CD4-positive, alpha-beta memory T cell (primary cell): ENCODE results near the gene APOL4. TPM values are rescaled to one million over a fixed set of nuclear protein-coding genes. Genes with fewer than 3 reads are reported as not detected.

ENCODE experiments used
- CTCF ChIA-PET: fragments of 350-600 bp; sonication (Branson Sonifier 250); formaldehyde crosslinking; loops from one replicate; lab custom pipeline; 2021; ENCODE audit warnings: inconsistent platforms; ENCODE audit not compliant: partially characterized antibody; lab: Charles Lee
- POLR2A ChIA-PET: fragments of 350-600 bp; sonication (Branson Sonifier 250); formaldehyde crosslinking; loops from one replicate; lab custom pipeline; 2021; ENCODE audit not compliant: partially characterized antibody; lab: Charles Lee
- DNase-seq, 5 donors: peaks; one replicate each; pipeline versions ENCODE4 v3.0.0 to v3.0.0-alpha.2; 2020 to 2022; ENCODE audit warnings: mixed read lengths in 1 of 5
- H3K27ac ChIP-seq: one replicate; pipeline ENCODE4 v1.7.0; 2013; ENCODE audit warnings: low read depth, low read length
- H3K27me3 ChIP-seq: 2 replicates; pipeline ENCODE4 v1.7.0; 2013; ENCODE audit warnings: mild to moderate bottlenecking, low read length, moderate library complexity; ENCODE audit not compliant: insufficient read depth
- H3K36me3 ChIP-seq: 2 replicates; pipeline ENCODE4 v1.7.0; 2013; ENCODE audit warnings: mild to moderate bottlenecking, low read length, moderate library complexity; ENCODE audit not compliant: insufficient read depth
- H3K4me1 ChIP-seq: 2 replicates; pipeline ENCODE4 v1.7.0; 2013; ENCODE audit warnings: mild to moderate bottlenecking, low read length, moderate library complexity; ENCODE audit not compliant: insufficient read depth
- H3K4me3 ChIP-seq, 2 donors: one replicate each; pipeline ENCODE4 v1.7.0; 2013; ENCODE audit warnings: low read length in 2 of 2, mild to moderate bottlenecking in 1 of 2
- H3K9me3 ChIP-seq, 2 donors: one replicate each; pipeline ENCODE4 v1.7.0; 2013; ENCODE audit warnings: low read length in 2 of 2, control low read depth in 1 of 2; ENCODE audit not compliant: control insufficient read depth in 1 of 2
- H3K27ac Mint-ChIP-seq, 7 donors: one replicate each; pipeline ENCODE4 v1.8.0; 2020 to 2021; ENCODE audit warnings: mixed read lengths in 7 of 7, mild to moderate bottlenecking in 6 of 7, inconsistent platforms in 3 of 7, moderate library complexity in 3 of 7
- H3K27me3 Mint-ChIP-seq, 2 donors: one replicate each; pipeline ENCODE4 v1.8.0; 2020 to 2021; ENCODE audit warnings: mixed read lengths in 2 of 2
- H3K36me3 Mint-ChIP-seq, 2 donors: one replicate each; pipeline ENCODE4 v1.8.0; 2020 to 2021; ENCODE audit warnings: mixed read lengths in 2 of 2, inconsistent platforms in 1 of 2, mild to moderate bottlenecking in 1 of 2
- H3K4me1 Mint-ChIP-seq, 4 donors: one replicate each; pipeline ENCODE4 v1.8.0; 2020 to 2021; ENCODE audit warnings: mixed read lengths in 4 of 4, mild to moderate bottlenecking in 1 of 4
- H3K4me3 Mint-ChIP-seq, 8 donors: one replicate each; pipeline ENCODE4 v1.8.0; 2020 to 2021; ENCODE audit warnings: mixed read lengths in 8 of 8, mild to moderate bottlenecking in 7 of 8, moderate library complexity in 6 of 8, inconsistent platforms in 3 of 8
- H3K9me3 Mint-ChIP-seq, 8 donors: one replicate each; pipeline ENCODE4 v1.8.0; 2020 to 2021; ENCODE audit warnings: mixed read lengths in 8 of 8, mild to moderate bottlenecking in 5 of 8, inconsistent platforms in 3 of 8, moderate library complexity in 1 of 8
- intact Hi-C: fragments of 100-400 bp; cut with micrococcal nuclease; formaldehyde crosslinking; loops from one replicate; pipeline ENCODE4 v1.15.1; 2023
- polyA plus RNA-seq, 2 donors: library from polyadenylated mRNA; unstranded; fragments of 300-500 nt; fragmentation: Illumina TruSeq; gene quantifications; one replicate each; pipeline ENCODE4 v1.2.3, GENCODE V29; 2021
- total RNA-seq, 2 experiments: library from RNA; stranded (reverse); gene quantifications; one replicate each; pipeline ENCODE4 v1.2.3, GENCODE V29; 2021

Gene APOL4
- total and polyA plus RNA-seq, 4 experiments from 2014 or later = not detected

- POLR2A ChIA-PET = interaction anchor here (0.7 to 8.2 kb wide), 10 partner anchors 9 to 512 kb away, joined by 3 to 39 read pairs (median 4); partner anchors contain the start of genes APOL6, FOXRED2 and RBFOX2
- H3K4me1 Mint-ChIP-seq = peaks cover 60 to 97% (median 78%) of the 10 kb centered on the region in 4 donors
- H3K4me3 Mint-ChIP-seq = peak within 1 kb of the TSS; percentile 90 to 99 (median 98)
- no peaks in the 10 kb centered on the region for H3K27me3 Mint-ChIP-seq
- H3K27ac Mint-ChIP-seq = peak within 1 kb of the TSS; percentile 92 to 99 (median 98)
- Histone ChIP-seq H3K9me3 (no peaks in the 10 kb centered on the region), H3K36me3 (peaks cover 3% of the 10 kb centered on the region), H3K4me1 (peaks cover 64% of the 10 kb centered on the region), H3K27me3 (no peaks in the 10 kb centered on the region), H3K4me3 (peak within 1 kb of the TSS; percentile 71 to 99), H3K27ac (peak within 1 kb of the TSS; percentile 95)
- H3K9me3 Mint-ChIP-seq = no peaks in the 10 kb centered on the region
- DNase-seq = peak; percentile 54 to 75 (median 61)
- H3K36me3 Mint-ChIP-seq = peaks cover 25 to 42% of the 10 kb centered on the region in 2 donors
- intact Hi-C loops = no loop called here
- CTCF ChIA-PET = interaction anchor here (0.8 to 4.1 kb wide), 9 partner anchors 9 to 326 kb away, joined by 3 to 33 read pairs (median 5); partner anchors contain the start of gene APOL2
Measured at GRCh38 chr22:36160499-36160942, 41.1 kb downstream of the APOL4 start, which contains the start of gene APOL3. Gene APOL3, minus strand, starts transcription at chr22:36160755. Its CDS starts 11,700 bp downstream, at chr22:36149055.

- peak overlapping the region; percentile 95 for H3K27ac ChIP-seq
- Mint-ChIP-seq H3K27me3 (no peaks in the 10 kb centered on the region), H3K4me1 (peaks cover 71 to 99% (median 87%) of the 10 kb centered on the region in 4 donors), H3K9me3 (peaks cover 0 to 3% (median 0%) of the 10 kb centered on the region in 8 donors), H3K36me3 (peaks cover 48 to 77% of the 10 kb centered on the region in 2 donors), H3K4me3 (peak overlapping the region; percentile 90 to 99 (median 92)), H3K27ac (peak overlapping the region; percentile 92 to 98 (median 97))
- ChIA-PET POLR2A (interaction anchor here (0.9 to 8.2 kb wide), 8 partner anchors 12 to 325 kb away, joined by 3 to 39 read pairs (median 4); partner anchors contain the start of genes APOL2 and TXN2), CTCF (interaction anchor here (0.9 to 2.7 kb wide), 3 partner anchors 25 to 82 kb away, joined by 3 to 8 read pairs (median 7); partner anchors contain the start of gene APOL2)
- no peaks in the 10 kb centered on the region for H3K27me3 ChIP-seq
- peak; percentile 67 to 91 (median 69) for DNase-seq
- H3K36me3 ChIP-seq = peaks cover 29% of the 10 kb centered on the region
- peaks cover 81% of the 10 kb centered on the region for H3K4me1 ChIP-seq
- intact Hi-C loops = loop anchor here (5.0 kb wide), 1 partner anchor 81 kb away; the partner anchor contains the start of gene APOL2
- H3K4me3 ChIP-seq = peak overlapping the region; percentile 50 to 75
- no peaks in the 10 kb centered on the region for H3K9me3 ChIP-seq
Measured at GRCh38 chr22:36156515-36157419, 44.8 kb downstream of the APOL4 start.

GRCh38 chr22:36156119-36156514 lies 45.5 kb downstream of the APOL4 start:
- Mint-ChIP-seq H3K36me3 (peaks cover 54 to 84% of the 10 kb centered on the region in 2 donors), H3K9me3 (peaks cover 0 to 4% (median 0%) of the 10 kb centered on the region in 8 donors)

GRCh38 chr22:36155702-36156101 lies 45.9 kb downstream of the APOL4 start:
- ChIA-PET POLR2A (interaction anchor here (0.9 to 8.2 kb wide), 3 partner anchors 11 to 83 kb away, joined by 3 to 39 read pairs (median 8); partner anchors contain the start of gene APOL2), CTCF (interaction anchor here (1.2 to 2.7 kb wide), 3 partner anchors 24 to 83 kb away, joined by 3 to 8 read pairs (median 7); partner anchors contain the start of gene APOL2)
- Histone ChIP-seq H3K36me3 (peaks cover 29% of the 10 kb centered on the region), H3K4me3 (no peak overlapping the region), H3K27me3 (no peaks in the 10 kb centered on the region), H3K27ac (peak overlapping the region; percentile 95), H3K9me3 (no peaks in the 10 kb centered on the region), H3K4me1 (peaks cover 81% of the 10 kb centered on the region)
- H3K4me3 Mint-ChIP-seq = peak overlapping the region; percentile 90 to 99 (median 92)
- peaks cover 58 to 88% of the 10 kb centered on the region in 2 donors for H3K36me3 Mint-ChIP-seq
- H3K9me3 Mint-ChIP-seq = peaks cover 0 to 4% (median 0%) of the 10 kb centered on the region in 8 donors
- DNase-seq = no peak
- H3K4me1 Mint-ChIP-seq = peaks cover 70 to 99% (median 87%) of the 10 kb centered on the region in 4 donors
- intact Hi-C loops = loop anchor here (5.0 kb wide), 1 partner anchor 82 kb away; the partner anchor contains the start of gene APOL2
- H3K27me3 Mint-ChIP-seq = no peaks in the 10 kb centered on the region
- peak overlapping the region; percentile 90 to 98 (median 95) for H3K27ac Mint-ChIP-seq

More at GRCh38 chr22:36156119-36156514, 45.5 kb downstream of the APOL4 start:
- Mint-ChIP-seq H3K4me1 (peaks cover 70 to 99% (median 87%) of the 10 kb centered on the region in 4 donors), H3K27ac (peak overlapping the region; percentile 92 to 98 (median 97)), H3K27me3 (no peaks in the 10 kb centered on the region), H3K4me3 (peak overlapping the region; percentile 90 to 99 (median 92))
- H3K4me3 ChIP-seq = peak overlapping the region; percentile 50 to 75
- ChIA-PET CTCF (interaction anchor here (0.9 to 2.7 kb wide), 4 partner anchors 24 to 83 kb away, joined by 3 to 8 read pairs (median 5); partner anchors contain the start of gene APOL2), POLR2A (interaction anchor here (0.9 to 8.2 kb wide), 6 partner anchors 12 to 325 kb away, joined by 3 to 39 read pairs (median 4); partner anchors contain the start of genes APOL2 and TXN2)
- peaks cover 29% of the 10 kb centered on the region for H3K36me3 ChIP-seq
- no peaks in the 10 kb centered on the region for H3K27me3 ChIP-seq
- H3K27ac ChIP-seq = peak overlapping the region; percentile 95
- no peaks in the 10 kb centered on the region for H3K9me3 ChIP-seq
- peaks cover 81% of the 10 kb centered on the region for H3K4me1 ChIP-seq
- intact Hi-C loops = loop anchor here (5.0 kb wide), 1 partner anchor 81 kb away; the partner anchor contains the start of gene APOL2
- no peak for DNase-seq

GRCh38 chr22:36154423-36154945 lies 47.1 kb downstream of the APOL4 start:
- intact Hi-C loops = no loop called here
- H3K4me3 ChIP-seq = no peak overlapping the region
- no peaks in the 10 kb centered on the region for H3K27me3 ChIP-seq
- Mint-ChIP-seq H3K27ac (peak overlapping the region; percentile 90 to 98 (median 93)), H3K36me3 (peaks cover 61 to 88% of the 10 kb centered on the region in 2 donors), H3K27me3 (no peaks in the 10 kb centered on the region), H3K4me1 (peaks cover 74 to 98% (median 86%) of the 10 kb centered on the region in 4 donors), H3K4me3 (peak overlapping the region in 7 of 8 donors; percentile 71 to 99 (median 92)), H3K9me3 (peaks cover 0 to 4% (median 0%) of the 10 kb centered on the region in 8 donors)
- H3K4me1 ChIP-seq = peaks cover 92% of the 10 kb centered on the region
- CTCF ChIA-PET = interaction anchor here (1.0 to 4.0 kb wide), 2 partner anchors 25 to 89 kb away, joined by 3 to 23 read pairs; no protein-coding TSS in a partner anchor
- H3K27ac ChIP-seq = peak overlapping the region; percentile 95
- peaks cover 40% of the 10 kb centered on the region for H3K36me3 ChIP-seq
- POLR2A ChIA-PET = interaction anchor here (0.7 to 2.2 kb wide), 2 partner anchors 15 to 24 kb away, joined by 3 to 5 read pairs; no protein-coding TSS in a partner anchor
- DNase-seq = no peak
- H3K9me3 ChIP-seq = no peaks in the 10 kb centered on the region
